ENCODE results near the gene DUXA.

The DUXA gene

DNA sequence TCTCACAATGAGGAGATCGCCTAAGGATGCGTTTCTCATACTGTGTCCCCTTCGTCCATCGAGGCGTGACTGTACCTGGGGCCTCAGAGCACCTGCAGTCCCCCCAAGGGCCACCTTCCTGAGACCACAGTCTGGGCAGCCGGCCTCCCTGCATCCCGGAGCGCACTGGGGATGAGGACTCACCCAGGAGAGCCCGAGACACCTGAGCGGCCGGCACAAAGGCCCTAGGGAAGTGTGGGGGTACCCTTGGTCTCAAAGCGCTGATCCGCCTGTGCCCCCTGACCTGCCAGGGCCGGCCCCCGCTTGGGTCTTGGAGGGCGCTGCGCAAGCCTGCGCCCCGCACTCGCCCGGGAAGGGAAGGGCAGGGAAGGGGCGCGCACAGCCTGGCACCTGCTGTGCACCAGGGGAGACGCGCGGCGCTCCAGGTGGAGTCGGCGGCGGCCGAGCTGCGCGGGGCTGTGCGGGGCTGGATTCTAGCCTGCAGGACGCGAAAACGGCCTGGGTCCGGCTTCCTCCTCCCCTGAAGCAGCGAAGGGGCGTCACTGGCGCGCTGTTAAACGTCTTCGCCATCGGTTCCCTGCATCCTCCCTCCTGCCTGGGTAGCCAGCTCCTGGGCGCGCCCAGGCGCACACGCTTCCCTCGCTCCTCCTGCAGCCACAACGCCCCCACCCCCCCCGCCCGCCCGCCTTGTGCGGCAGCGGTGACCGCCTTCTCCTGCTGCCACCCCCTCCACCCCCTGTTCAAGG lies 61.1 kb downstream of the DUXA start:
- no peak for DNase-seq (ENCODE audit: low read depth)

All from GM04503 (cell line).